ENCODE results near the gene BSX. TPM values are rescaled to one million over a fixed set of nuclear protein-coding genes. Genes with fewer than 3 reads are reported as not detected.

BSX gene
- total RNA-seq, 1 donor from 2014 or later = not detected

- Histone ChIP-seq H3K79me2 (ENCODE audit: low read depth) (no peaks in the 10 kb centered on the region), H3K27ac (no peak overlapping the region), H2AFZ (replicated peaks) (no peak overlapping the region), H3K27me3 (peaks cover 37% of the 10 kb centered on the region), H3K4me2 (no peak overlapping the region), H3K4me3 (no peak overlapping the region), H3K36me3 (no peaks in the 10 kb centered on the region), H3F3A (ENCODE audit: low read depth) (peaks cover 27% of the 10 kb centered on the region), H3K9ac (no peak overlapping the region), H3K9me3 (ENCODE audit: low read depth) (no peaks in the 10 kb centered on the region), H4K20me1 (ENCODE audit: low read depth) (peaks cover 21% of the 10 kb centered on the region), H3K4me1 (peaks cover 26% of the 10 kb centered on the region)
- TF ChIP-seq EZH2phosphoT487 (IDR thresholded peaks at IDR 0.05) (no peak), EZH2 (IDR thresholded peaks at IDR 0.05) (no peak), CTCF (IDR thresholded peaks at IDR 0.05) (no peak)
- no peak for DNase-seq (ENCODE audit: low spot score)
- peaks cover 2% of the 10 kb centered on the region for H3K9me3 Mint-ChIP-seq
- no peak overlapping the region for H3K27ac Mint-ChIP-seq
- H3K27me3 Mint-ChIP-seq (ENCODE audit: insufficient read depth, low read depth) = peaks cover 32% of the 10 kb centered on the region
- H3K36me3 Mint-ChIP-seq = peaks cover 3% of the 10 kb centered on the region
- H3K4me1 Mint-ChIP-seq = peaks cover 35% of the 10 kb centered on the region
- H3K4me3 Mint-ChIP-seq = no peak overlapping the region
Observed at GRCh38 chr11:122954455-122954854, 27.2 kb downstream of the BSX start.

GRCh38 chr11:122951211-122951610 lies 30.4 kb downstream of the BSX start:
- H3K4me3 Mint-ChIP-seq = peak overlapping the region; percentile 53
- Histone ChIP-seq H3K4me3 (no peak overlapping the region), H4K20me1 (ENCODE audit: low read depth) (peaks cover 21% of the 10 kb centered on the region), H3K9me3 (ENCODE audit: low read depth) (no peaks in the 10 kb centered on the region), H3K79me2 (ENCODE audit: low read depth) (no peaks in the 10 kb centered on the region), H3K36me3 (no peaks in the 10 kb centered on the region), H3K4me2 (peak overlapping the region; percentile 53), H3K4me1 (peaks cover 26% of the 10 kb centered on the region), H2AFZ (replicated peaks) (no peak overlapping the region), H3K27me3 (peaks cover 30% of the 10 kb centered on the region), H3K27ac (no peak overlapping the region), H3K9ac (no peak overlapping the region), H3F3A (ENCODE audit: low read depth) (peaks cover 27% of the 10 kb centered on the region)
- peak overlapping the region; percentile 22 for H3K27ac Mint-ChIP-seq
- peak; percentile 72 for DNase-seq (ENCODE audit: low spot score)
- peaks cover 39% of the 10 kb centered on the region for H3K27me3 Mint-ChIP-seq (ENCODE audit: insufficient read depth, low read depth)
- H3K9me3 Mint-ChIP-seq = peaks cover 5% of the 10 kb centered on the region
- H3K4me1 Mint-ChIP-seq = peaks cover 48% of the 10 kb centered on the region
- peaks cover 3% of the 10 kb centered on the region for H3K36me3 Mint-ChIP-seq
- no peak for TF ChIP-seq CTCF (IDR thresholded peaks at IDR 0.05)
- no peak for TF ChIP-seq EZH2 (IDR thresholded peaks at IDR 0.05)
- TF ChIP-seq EZH2phosphoT487 (IDR thresholded peaks at IDR 0.05) = no peak

GRCh38 chr11:122938557-122938956 lies 43.1 kb downstream of the BSX start:
- no peak overlapping the region for H3K4me3 ChIP-seq
- Mint-ChIP-seq H3K27ac (no peak overlapping the region), H3K36me3 (peaks cover 2% of the 10 kb centered on the region), H3K27me3 (ENCODE audit: insufficient read depth, low read depth) (no peaks in the 10 kb centered on the region), H3K4me3 (no peak overlapping the region), H3K9me3 (peaks cover 3% of the 10 kb centered on the region), H3K4me1 (no peaks in the 10 kb centered on the region)
- no peaks in the 10 kb centered on the region for H4K20me1 ChIP-seq (ENCODE audit: low read depth)
- no peak for TF ChIP-seq EZH2 (IDR thresholded peaks at IDR 0.05)
- no peak for TF ChIP-seq EZH2phosphoT487 (IDR thresholded peaks at IDR 0.05)
- TF ChIP-seq CTCF (IDR thresholded peaks at IDR 0.05) = no peak
- no peak overlapping the region for H3K27ac ChIP-seq
- H3K9me3 ChIP-seq (ENCODE audit: low read depth) = no peaks in the 10 kb centered on the region
- H3K4me2 ChIP-seq = no peak overlapping the region
- no peaks in the 10 kb centered on the region for H3K79me2 ChIP-seq (ENCODE audit: low read depth)
- H3K27me3 ChIP-seq = no peaks in the 10 kb centered on the region
- H3K9ac ChIP-seq = no peak overlapping the region
- no peaks in the 10 kb centered on the region for H3K36me3 ChIP-seq
- H3F3A ChIP-seq (ENCODE audit: low read depth) = no peaks in the 10 kb centered on the region
- no peak overlapping the region for H2AFZ ChIP-seq (replicated peaks)
- no peak for DNase-seq (ENCODE audit: low spot score)
- H3K4me1 ChIP-seq = no peaks in the 10 kb centered on the region
